HG02610 (cell line): ENCODE results near the gene OR2M2.

Source experiments
- ATAC-seq: cut with Tn5 transposase; IDR thresholded peaks from one replicate; pipeline ENCODE4 v1.9.1; 2021; ENCODE audit warnings: mild to moderate bottlenecking, moderate library complexity; ENCODE audit not compliant: unreplicated experiment

The OR2M2 gene

DNA sequence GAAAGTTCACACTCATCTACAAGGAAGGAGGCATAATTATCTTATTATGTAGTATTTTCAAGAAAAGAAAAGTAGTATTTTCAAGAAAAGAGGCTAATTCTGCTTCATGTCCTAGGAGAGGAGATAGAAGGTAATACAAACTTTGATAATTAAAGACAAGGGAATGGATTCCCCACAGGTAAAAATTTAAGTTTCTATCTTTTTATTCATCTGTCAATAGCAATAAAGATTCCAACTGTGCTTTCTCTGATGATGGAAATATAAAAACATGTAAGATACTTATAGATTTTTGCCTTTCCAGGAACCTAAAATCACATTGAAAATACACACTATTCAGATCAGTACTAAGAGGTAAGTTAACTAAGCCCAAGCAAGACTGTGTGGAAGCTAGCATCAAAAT is at the start of gene OR2M2:
Gene OR2M2 (plus strand): TSS at position 301 of the 400 bp plus-strand sequence. CDS start 5,165 bp downstream, outside the sequence.
- no peak for ATAC-seq

- ATAC-seq = no peak
These were observed 47.0 kb upstream of the OR2M2 start for GRCh38 chr1:248127653-248128052.

- ATAC-seq = no peak
These were observed 37.8 kb upstream of the OR2M2 start for GRCh38 chr1:248136811-248137210.

- no peak for ATAC-seq
These were observed 33.8 kb upstream of the OR2M2 start for GRCh38 chr1:248140846-248141245.

DNA sequence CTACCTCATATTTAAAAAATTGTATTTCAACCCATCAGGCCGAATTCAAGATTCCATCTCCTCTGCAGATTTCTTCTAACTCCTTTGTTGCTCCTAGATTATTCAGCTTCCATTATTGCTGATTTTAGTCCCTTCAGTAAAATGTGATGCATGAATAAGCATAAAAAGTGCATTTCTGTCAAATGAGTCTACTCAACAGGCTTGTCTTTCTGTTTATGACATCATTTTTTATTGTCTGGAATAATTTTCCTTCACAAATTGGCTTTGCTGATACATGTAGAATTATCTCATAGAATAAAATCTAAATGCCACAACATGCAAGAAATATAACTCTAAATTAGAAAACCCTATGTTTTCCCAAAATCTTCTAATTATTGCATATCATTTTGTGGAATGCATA is 31.3 kb upstream of the OR2M2 start:
- ATAC-seq = no peak

DNA sequence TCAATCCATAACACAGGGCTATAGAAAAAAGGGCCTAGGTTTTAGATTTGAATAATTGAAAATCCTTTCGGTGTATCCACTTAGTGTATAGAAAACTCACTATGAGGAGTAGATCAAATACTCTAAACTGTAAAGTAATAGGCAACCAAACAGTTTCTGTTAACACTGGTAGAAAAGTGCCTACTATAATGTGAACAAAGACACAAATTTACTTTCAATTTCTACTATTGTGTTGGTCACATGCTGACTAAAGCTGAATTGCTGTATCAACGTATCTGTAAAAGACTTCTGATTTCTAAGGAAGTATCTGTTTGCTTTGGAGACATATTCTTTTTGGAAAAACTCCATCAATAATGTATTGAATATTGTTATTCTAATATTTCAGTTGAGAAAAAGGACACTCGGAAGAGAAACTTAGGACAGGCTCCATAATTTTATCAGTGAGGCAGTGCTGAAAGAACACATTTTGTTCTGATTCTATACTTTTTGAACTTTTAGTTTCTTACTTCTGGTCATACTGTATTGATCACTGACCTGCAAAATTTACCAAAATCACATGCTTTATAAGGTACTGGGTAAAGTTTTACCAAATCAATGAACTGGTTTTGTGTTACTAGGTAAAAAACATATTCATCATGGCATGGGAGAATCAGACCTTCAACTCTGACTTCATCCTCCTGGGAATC is 30.0 kb upstream of the OR2M2 start, which contains the start of gene OR2M5:
Gene OR2M5 (plus strand): TSS at position 636 of the 686 bp plus-strand sequence. CDS start 0 bp downstream, at position 636.
- ATAC-seq = no peak

DNA sequence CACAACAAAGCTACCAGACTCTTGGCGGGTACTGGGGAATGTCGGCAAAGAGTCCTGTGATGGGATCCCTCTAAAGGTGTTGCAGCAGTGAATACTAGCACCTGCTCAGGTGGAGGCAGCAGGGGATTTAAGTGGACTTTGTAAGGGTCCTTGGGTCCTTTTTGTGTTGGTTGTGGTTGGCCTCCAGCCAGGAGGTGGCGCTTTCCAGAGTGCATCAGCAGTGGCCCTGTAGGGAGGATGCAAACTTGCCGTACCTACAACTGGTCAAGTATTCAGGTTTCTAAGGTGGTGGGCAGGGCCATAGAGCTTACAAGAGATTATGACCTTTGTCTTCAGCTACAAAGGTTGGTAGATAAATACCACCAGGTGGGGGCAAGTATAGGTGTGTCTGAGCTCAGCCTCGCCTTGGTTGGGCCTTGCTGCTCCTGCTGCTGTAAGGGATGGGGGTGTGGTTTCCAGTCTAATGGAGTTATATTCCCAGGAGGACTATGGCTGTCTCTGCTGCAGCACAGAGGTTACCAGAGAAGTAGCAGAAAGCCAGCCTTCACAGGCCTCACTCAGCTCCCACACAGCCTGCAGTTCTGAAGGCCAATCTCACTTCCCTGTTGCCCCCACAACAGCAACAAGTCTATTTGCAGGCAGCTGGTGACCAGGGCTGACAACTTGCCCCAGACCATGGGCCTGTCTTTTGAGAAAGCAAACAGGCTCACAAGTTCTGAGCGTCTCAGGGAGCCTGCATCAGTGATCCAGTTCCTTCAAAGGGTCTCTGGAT is 22.4 kb upstream of the OR2M2 start:
- ATAC-seq = no peak

DNA sequence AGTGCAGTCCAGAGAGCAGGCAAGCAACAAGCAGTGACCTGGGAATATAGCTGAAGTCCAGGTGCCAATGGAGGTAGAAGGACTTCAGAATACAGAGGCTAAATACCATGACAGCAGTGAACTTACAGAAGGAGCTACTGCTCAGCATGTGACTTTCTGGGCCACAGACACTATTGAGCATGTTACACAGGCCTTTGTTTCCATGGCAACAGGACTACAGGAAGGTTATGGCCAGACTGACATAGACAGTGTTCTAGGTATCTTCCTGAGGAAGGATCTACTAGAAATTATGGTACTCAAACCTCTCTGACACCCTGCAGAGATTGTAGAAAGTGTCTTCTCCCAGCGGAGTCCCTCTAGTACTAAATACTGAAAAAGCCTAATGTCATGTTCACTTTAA is 18.7 kb upstream of the OR2M2 start:
- ATAC-seq = no peak

- ATAC-seq = no peak
These were observed 15.9 kb upstream of the OR2M2 start for GRCh38 chr1:248158758-248159157.

DNA sequence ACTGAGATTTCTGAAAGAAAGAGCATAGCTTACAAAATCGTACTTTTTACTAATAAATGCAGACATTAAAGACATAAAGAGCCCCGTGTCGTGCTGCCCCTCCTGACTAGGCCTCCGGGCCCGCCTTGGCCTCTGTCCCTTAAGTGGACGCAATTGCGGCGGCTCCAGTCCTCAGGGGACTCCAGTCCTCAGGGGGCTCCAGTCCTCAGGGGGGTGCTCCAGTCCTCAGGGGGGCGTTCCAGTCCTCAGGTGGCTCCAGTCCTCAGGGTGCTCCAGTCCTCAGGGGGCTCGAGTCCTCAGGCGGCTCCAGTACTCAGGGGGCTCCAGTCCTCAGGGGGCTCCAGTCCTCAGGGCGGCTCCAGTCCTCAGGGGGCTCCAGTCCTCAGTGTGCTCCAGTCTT is 10.6 kb upstream of the OR2M2 start:
- ATAC-seq = no peak

GRCh38 chr1:248165186-248165585 is 9.4 kb upstream of the OR2M2 start:
- no peak for ATAC-seq

- no peak for ATAC-seq
These were observed 9.4 kb downstream of the OR2M2 start for GRCh38 chr1:248183996-248184395.

DNA sequence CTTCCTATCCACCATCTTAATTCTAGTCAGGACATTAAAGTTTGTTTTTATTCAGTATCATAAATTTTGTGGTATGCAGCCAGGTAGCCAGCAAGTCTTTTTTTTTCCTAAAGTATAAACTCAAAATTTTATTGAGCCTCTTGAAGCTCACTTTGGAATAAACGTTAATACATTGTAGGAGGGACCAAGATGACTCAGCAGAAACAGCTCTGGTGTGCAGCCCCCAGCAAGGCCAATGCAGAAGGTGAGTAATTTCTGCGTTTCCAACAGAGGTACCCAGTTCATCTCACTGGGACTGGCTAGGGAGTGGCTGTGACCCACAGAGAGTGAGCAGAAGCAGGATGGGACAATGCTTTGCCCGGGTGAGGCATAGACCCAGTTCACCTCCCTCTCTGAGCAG is 12.7 kb downstream of the OR2M2 start:
- no peak for ATAC-seq

DNA sequence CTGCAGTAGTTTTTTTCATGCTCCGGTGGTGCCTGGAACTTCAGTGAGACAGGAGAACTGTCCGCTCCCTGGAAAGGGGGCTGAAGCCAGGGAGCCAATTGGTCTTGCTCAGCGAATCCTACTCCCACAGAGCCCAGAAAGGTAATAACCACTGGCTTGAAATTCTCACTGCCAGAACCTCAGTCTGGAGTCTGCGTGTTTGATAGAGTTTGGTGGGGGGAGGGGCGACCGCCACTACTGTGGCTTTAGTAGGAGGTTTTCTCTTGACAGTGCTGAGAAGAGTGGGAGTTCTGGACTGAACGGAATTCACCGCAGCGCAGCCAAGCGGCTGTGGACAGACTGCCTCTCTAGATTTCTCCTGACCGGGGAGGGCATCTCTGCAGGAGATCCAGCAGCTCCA is 14.4 kb downstream of the OR2M2 start:
- no peak for ATAC-seq

DNA sequence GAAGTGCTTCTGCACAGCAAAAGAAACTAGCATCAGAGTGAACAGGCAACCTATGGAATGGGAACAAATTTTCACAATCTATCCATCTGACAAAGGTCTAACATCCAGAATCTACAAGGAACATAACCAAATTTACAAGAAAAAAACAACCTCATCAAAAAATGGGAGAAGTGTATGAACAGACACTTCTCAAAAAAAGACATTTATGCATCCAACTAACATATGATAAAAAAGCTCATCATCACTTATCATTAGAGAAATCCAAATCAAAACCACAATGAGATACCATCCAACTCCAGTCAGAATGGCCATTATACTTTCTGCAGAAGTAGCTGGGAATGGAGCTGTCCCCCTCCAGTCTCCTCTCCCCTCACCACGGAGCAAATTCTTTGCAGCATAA is 19.5 kb downstream of the OR2M2 start:
- no peak for ATAC-seq

DNA sequence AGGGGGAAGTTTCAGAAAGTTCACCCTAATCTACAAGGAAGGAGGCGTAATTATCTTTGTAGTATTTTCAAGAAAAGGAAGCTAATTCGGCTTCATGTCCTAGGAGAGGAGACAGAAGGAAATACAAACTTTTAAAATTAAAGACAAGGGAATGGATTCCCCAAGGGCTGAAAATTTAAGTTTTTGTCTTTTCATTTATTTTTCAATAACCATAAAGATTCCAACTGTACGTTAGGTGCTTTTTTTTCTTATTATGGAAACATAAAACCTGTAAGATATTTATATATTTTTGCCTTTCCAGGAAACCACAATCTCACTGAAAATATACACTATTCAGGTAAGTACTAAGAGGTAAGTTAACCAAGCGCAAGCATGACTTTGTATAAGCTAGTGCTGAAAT is 22.3 kb downstream of the OR2M2 start, which contains the start of gene OR2M3:
Gene OR2M3 (plus strand): TSS at position 301 of the 400 bp plus-strand sequence. CDS start 5,803 bp downstream, outside the sequence.
- ATAC-seq = no peak

DNA sequence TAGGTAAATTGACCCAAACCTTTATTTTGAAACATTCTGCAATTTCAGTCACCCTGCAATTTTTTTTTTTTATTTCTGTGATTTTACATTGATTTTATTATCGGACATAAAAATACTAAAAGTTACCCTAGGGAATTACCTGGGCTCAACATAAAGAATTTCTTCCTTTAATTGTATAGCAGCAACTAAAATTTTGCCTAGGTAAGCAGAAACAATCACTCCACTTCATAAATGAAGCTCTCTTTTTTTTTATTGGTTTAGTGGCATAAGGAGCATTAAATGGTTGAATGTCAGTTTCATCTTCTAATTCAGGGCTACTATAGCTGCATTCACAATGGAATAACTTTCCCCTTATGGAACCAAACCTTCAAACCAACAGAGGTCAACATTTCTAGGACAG is 41.3 kb downstream of the OR2M2 start:
- no peak for ATAC-seq

DNA sequence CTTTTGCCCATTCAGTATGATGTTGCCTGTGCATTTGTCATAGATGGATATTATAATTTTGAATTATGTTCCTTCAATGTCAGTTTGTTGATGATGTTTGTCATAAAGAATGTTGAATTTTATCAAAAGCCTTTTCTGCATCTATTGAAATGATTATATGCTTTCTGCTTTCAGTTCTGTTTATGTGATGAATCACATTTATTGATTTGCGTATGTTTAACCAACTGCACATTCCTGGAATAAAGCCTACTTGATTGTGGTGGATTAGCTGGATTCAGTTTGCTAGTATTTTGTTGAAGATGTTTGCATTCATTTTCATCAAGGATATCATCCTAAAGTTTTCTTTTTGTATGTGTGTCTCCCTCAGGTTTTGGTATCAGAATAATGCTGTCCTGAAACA is 50.9 kb downstream of the OR2M2 start:
- no peak for ATAC-seq

- ATAC-seq = no peak
These were observed 54.8 kb downstream of the OR2M2 start for GRCh38 chr1:248229360-248229908.
